ENCODE results near the gene HSD17B2.

Gene HSD17B2

DNA sequence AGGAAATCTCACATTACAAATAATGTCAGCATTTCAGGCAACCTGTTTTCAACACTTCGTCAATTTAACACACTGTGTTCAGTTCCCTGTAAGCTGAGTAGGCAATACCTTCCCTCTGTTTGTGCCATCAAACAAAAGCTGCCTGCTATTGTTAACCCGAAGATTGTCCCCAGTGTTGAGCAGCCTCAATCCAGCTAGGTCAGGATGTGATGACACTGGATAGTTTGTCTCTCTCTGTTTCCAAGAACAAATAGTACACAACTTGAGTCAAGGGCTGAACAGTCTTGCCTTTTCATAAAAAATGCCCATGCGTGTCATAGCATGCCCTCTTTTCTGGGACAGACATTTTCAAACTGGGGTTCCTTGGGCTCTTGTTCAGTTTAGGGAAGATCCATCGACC lies 36.4 kb downstream of the HSD17B2 start:
- H3K9me3 ChIP-seq (ENCODE audit: insufficient read depth, low read depth, low read length): no peaks in the 10 kb centered on the region
- H3K4me3 ChIP-seq (ENCODE audit: low read length, poor library complexity, severe bottlenecking): no peak overlapping the region
- H3K4me2 ChIP-seq (ENCODE audit: low read depth, low read length, poor library complexity, severe bottlenecking): no peak overlapping the region
- H3K79me2 ChIP-seq (ENCODE audit: insufficient read depth, low read length): no peaks in the 10 kb centered on the region
- H3K9me2 ChIP-seq (replicated peaks; ENCODE audit: low read depth, low read length): no peaks in the 10 kb centered on the region
- TF ChIP-seq CTCF (conservative IDR thresholded peaks at IDR 0.05; ENCODE audit: low read length): no peak
- TF ChIP-seq EZH2phosphoT487 (IDR thresholded peaks at IDR 0.05; ENCODE audit: borderline replicate concordance): no peak
- no peak overlapping the region for H2AFZ ChIP-seq (ENCODE audit: low read length)
- H3K36me3 ChIP-seq (ENCODE audit: insufficient read depth, low read length): no peaks in the 10 kb centered on the region
- no peak overlapping the region for H3K9ac ChIP-seq (ENCODE audit: low read depth, low read length, poor library complexity, severe bottlenecking)
- H3F3A ChIP-seq (ENCODE audit: low read depth): no peaks in the 10 kb centered on the region
- H4K20me1 ChIP-seq (ENCODE audit: insufficient read depth, low read length, poor library complexity, severe bottlenecking): no peaks in the 10 kb centered on the region
- H3K4me1 ChIP-seq (ENCODE audit: insufficient read depth, low read length, poor library complexity, severe bottlenecking): no peaks in the 10 kb centered on the region
- no peaks in the 10 kb centered on the region for H3K27me3 ChIP-seq (ENCODE audit: insufficient read depth, low read length, poor library complexity, severe bottlenecking)

- H4K20me1 ChIP-seq (ENCODE audit: insufficient read depth, low read length, poor library complexity, severe bottlenecking): no peaks in the 10 kb centered on the region
Observed at GRCh38 chr16:82072313-82072712, 37.3 kb downstream of the HSD17B2 start.

DNA sequence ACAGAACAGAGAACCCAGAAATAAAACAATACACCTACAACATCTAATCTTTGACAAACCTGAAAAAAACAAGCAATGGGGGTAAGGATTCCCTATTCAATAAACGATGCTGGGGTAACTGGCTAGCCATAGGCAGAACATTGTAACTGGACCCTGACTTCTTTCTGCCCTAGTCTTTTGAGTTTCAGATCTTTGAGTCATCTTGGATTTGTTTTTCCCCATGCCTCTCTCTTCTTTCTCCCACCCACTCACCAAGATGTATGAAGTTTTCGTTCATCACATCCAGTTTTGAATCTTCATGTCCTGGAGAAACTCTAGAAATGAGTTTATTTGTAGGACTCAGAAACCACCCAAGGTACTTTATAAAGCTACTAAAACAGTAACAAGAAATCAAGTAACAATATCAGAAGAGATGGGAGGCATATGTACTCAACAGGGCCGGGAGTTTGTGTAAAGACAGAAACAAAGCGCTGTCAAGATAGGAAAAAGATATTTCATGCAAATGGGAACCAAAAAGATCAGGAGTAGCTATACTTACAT lies 39.0 kb downstream of the HSD17B2 start:
- Histone ChIP-seq H4K20me1 (ENCODE audit: insufficient read depth, low read length, poor library complexity, severe bottlenecking) (no peaks in the 10 kb centered on the region), H3K9me2 (replicated peaks; ENCODE audit: low read depth, low read length) (no peaks in the 10 kb centered on the region), H3F3A (ENCODE audit: low read depth) (no peaks in the 10 kb centered on the region), H3K9ac (ENCODE audit: low read depth, low read length, poor library complexity, severe bottlenecking) (no peak overlapping the region), H3K27me3 (ENCODE audit: insufficient read depth, low read length, poor library complexity, severe bottlenecking) (no peaks in the 10 kb centered on the region), H3K36me3 (ENCODE audit: insufficient read depth, low read length) (no peaks in the 10 kb centered on the region), H3K4me2 (ENCODE audit: low read depth, low read length, poor library complexity, severe bottlenecking) (no peak overlapping the region), H3K9me3 (ENCODE audit: insufficient read depth, low read depth, low read length) (no peaks in the 10 kb centered on the region), H3K79me2 (ENCODE audit: insufficient read depth, low read length) (no peaks in the 10 kb centered on the region), H2AFZ (ENCODE audit: low read length) (no peak overlapping the region), H3K4me3 (ENCODE audit: low read length, poor library complexity, severe bottlenecking) (no peak overlapping the region), H3K4me1 (ENCODE audit: insufficient read depth, low read length, poor library complexity, severe bottlenecking) (no peaks in the 10 kb centered on the region)
- no peak for TF ChIP-seq CTCF (conservative IDR thresholded peaks at IDR 0.05; ENCODE audit: low read length)
- no peak for TF ChIP-seq EZH2phosphoT487 (IDR thresholded peaks at IDR 0.05; ENCODE audit: borderline replicate concordance)

More at GRCh38 chr16:82072313-82072712, 37.3 kb downstream of the HSD17B2 start:
- H3K4me1 ChIP-seq (ENCODE audit: insufficient read depth, low read length, poor library complexity, severe bottlenecking): no peaks in the 10 kb centered on the region
- H3K27me3 ChIP-seq (ENCODE audit: insufficient read depth, low read length, poor library complexity, severe bottlenecking): no peaks in the 10 kb centered on the region
- H3F3A ChIP-seq (ENCODE audit: low read depth): no peaks in the 10 kb centered on the region
- H3K9ac ChIP-seq (ENCODE audit: low read depth, low read length, poor library complexity, severe bottlenecking): no peak overlapping the region
- no peak overlapping the region for H3K4me3 ChIP-seq (ENCODE audit: low read length, poor library complexity, severe bottlenecking)
- no peak overlapping the region for H2AFZ ChIP-seq (ENCODE audit: low read length)
- no peaks in the 10 kb centered on the region for H3K36me3 ChIP-seq (ENCODE audit: insufficient read depth, low read length)
- H3K79me2 ChIP-seq (ENCODE audit: insufficient read depth, low read length): no peaks in the 10 kb centered on the region
- no peak overlapping the region for H3K4me2 ChIP-seq (ENCODE audit: low read depth, low read length, poor library complexity, severe bottlenecking)
- H3K9me2 ChIP-seq (replicated peaks; ENCODE audit: low read depth, low read length): no peaks in the 10 kb centered on the region
- no peak for TF ChIP-seq EZH2phosphoT487 (IDR thresholded peaks at IDR 0.05; ENCODE audit: borderline replicate concordance)
- no peak for TF ChIP-seq CTCF (conservative IDR thresholded peaks at IDR 0.05; ENCODE audit: low read length)
- H3K9me3 ChIP-seq (ENCODE audit: insufficient read depth, low read depth, low read length): no peaks in the 10 kb centered on the region

Measured in Loucy (cell line).